Vagina (tissue), 2 donors: ENCODE results near the gene SEPHS1. TPM values are rescaled to one million over a fixed set of nuclear protein-coding genes. Genes with fewer than 3 reads are reported as not detected.
A peak's percentile ranks its signal among the peaks of the same experiment; 100 is the strongest.

Experiments
- DNase-seq, 2 donors: peaks; one replicate each; pipeline ENCODE4 v3.0.0-alpha.2; 2017; ENCODE audit errors: extremely low spot score in 2 of 2
- H3K27ac ChIP-seq: fragments of 200-600 bp; sonication (generic); one replicate; pipeline ENCODE4 v1.5.1; 2019
- H3K27me3 ChIP-seq: fragments of 200-600 bp; sonication (generic); one replicate; pipeline ENCODE4 v1.5.1; 2019
- H3K36me3 ChIP-seq, 2 donors: fragments of 200-600 bp; sonication (generic); one replicate each; pipeline ENCODE4 v1.5.1; 2017 to 2019
- H3K4me1 ChIP-seq: fragments of 200-600 bp; sonication (generic); one replicate; pipeline ENCODE4 v1.5.1; 2019
- H3K4me3 ChIP-seq, 2 donors: fragments of 200-600 bp; sonication (generic); 1 replicate in 1 of 2; 2 replicates in 1 of 2; pipeline ENCODE4 v1.5.1; 2016 to 2019
- H3K9me3 ChIP-seq: fragments of 200-600 bp; sonication (generic); one replicate; pipeline ENCODE4 v1.5.1; 2019
- POLR2A ChIP-seq, 2 donors: fragments of 450-650 bp; IDR thresholded peaks; one replicate each; pipeline ENCODE4 v1.6.1; 2017; ENCODE audit warnings: antibody characterized with exemption in 2 of 2, mild to moderate bottlenecking in 2 of 2, moderate library complexity in 2 of 2
- POLR2AphosphoS5 ChIP-seq, 2 donors: sonication (generic); formaldehyde crosslinking; IDR thresholded peaks; one replicate each; pipeline ENCODE4 v1.9.0; 2017; ENCODE audit warnings: antibody characterized with exemption in 2 of 2, mild to moderate bottlenecking in 2 of 2, low read depth in 1 of 2; ENCODE audit not compliant: insufficient read depth in 1 of 2
- intact Hi-C: fragments of 100-400 bp; cut with DNase I; formaldehyde crosslinking; loops from one replicate; pipeline ENCODE4 v1.15.1; 2023
- total RNA-seq: library from RNA; depleted of rRNA; stranded (reverse); fragments of >200 nt; gene quantifications from one replicate; pipeline ENCODE4 v1.2.3, GENCODE V29; 2016
- TF ChIP-seq, protein P1 (sequence below), 3 experiments: fragments of 450-650 bp in 2 of 3; fragments of 200-600 bp in 1 of 3; sonication (generic) in 1 of 3; IDR thresholded peaks; one replicate each; pipeline ENCODE4 v1.5.1; 2017 to 2019; ENCODE audit warnings: antibody characterized with exemption in 3 of 3, mild to moderate bottlenecking in 2 of 3, moderate library complexity in 2 of 3

SEPHS1 gene, protein sequence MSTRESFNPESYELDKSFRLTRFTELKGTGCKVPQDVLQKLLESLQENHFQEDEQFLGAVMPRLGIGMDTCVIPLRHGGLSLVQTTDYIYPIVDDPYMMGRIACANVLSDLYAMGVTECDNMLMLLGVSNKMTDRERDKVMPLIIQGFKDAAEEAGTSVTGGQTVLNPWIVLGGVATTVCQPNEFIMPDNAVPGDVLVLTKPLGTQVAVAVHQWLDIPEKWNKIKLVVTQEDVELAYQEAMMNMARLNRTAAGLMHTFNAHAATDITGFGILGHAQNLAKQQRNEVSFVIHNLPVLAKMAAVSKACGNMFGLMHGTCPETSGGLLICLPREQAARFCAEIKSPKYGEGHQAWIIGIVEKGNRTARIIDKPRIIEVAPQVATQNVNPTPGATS
- total RNA-seq: 26.8 TPM

DNA sequence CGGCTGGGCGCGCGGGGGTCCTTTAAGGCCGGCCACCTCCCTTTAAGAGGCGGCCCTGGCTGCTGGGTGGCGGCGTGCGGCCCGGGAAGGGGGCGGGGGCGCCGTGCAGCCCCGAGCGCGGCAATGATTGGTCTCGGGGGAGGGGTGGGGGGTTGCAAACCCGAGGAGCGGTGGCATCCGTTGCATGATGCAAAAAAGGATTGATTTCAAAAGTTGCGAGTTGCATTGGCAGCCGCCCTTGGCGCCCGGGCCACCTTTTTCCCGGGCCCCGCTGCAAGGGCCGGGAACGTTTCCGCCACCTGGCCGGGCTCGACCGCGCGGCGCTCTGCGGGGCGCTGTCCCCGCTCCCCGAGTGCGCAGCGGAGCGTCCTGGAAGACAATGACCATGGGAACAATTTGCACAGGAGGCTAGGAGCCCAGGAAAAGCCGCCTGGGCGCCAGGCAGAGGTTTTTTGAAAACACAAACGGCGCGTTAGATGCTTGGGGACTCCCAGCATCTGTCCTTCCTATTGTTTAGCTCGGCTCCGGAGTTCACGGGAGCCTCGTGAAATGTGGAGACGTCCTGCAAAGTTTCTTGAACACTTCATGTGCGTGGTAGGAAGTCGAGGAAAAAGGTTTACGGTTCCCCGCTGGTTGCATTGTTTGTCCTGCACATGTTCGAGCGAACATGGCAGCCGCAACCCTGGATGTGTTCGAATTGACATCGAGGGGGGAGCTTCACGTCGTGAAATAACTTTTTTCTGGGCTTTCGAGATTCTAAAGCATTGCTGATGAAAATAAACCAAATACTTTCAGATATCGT, at the start of gene SEPHS1:
Gene SEPHS1, minus strand, starts transcription at position 78 of the 802 bp plus-strand sequence. CDS start 3,343 bp downstream, outside the sequence.
- Histone ChIP-seq H3K27ac (peak within 1 kb of the TSS; percentile 96), H3K4me3 (peak within 1 kb of the TSS; percentile 73 to 83), H3K4me1 (peaks cover 40% of the 10 kb centered on the region), H3K27me3 (no peaks in the 10 kb centered on the region), H3K36me3 (no peaks in the 10 kb centered on the region), H3K9me3 (no peaks in the 10 kb centered on the region)
- intact Hi-C loops: no loop called here
- no peak for DNase-seq
- TF ChIP-seq POLR2AphosphoS5 (IDR thresholded peaks at IDR 0.05; ENCODE audit: insufficient read depth in 1 of 2, low read depth in 1 of 2): peak in 1 of 2 donors; percentile 63
- TF ChIP-seq, protein P1, sequence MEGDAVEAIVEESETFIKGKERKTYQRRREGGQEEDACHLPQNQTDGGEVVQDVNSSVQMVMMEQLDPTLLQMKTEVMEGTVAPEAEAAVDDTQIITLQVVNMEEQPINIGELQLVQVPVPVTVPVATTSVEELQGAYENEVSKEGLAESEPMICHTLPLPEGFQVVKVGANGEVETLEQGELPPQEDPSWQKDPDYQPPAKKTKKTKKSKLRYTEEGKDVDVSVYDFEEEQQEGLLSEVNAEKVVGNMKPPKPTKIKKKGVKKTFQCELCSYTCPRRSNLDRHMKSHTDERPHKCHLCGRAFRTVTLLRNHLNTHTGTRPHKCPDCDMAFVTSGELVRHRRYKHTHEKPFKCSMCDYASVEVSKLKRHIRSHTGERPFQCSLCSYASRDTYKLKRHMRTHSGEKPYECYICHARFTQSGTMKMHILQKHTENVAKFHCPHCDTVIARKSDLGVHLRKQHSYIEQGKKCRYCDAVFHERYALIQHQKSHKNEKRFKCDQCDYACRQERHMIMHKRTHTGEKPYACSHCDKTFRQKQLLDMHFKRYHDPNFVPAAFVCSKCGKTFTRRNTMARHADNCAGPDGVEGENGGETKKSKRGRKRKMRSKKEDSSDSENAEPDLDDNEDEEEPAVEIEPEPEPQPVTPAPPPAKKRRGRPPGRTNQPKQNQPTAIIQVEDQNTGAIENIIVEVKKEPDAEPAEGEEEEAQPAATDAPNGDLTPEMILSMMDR (IDR thresholded peaks at IDR 0.05): no peak

DNA sequence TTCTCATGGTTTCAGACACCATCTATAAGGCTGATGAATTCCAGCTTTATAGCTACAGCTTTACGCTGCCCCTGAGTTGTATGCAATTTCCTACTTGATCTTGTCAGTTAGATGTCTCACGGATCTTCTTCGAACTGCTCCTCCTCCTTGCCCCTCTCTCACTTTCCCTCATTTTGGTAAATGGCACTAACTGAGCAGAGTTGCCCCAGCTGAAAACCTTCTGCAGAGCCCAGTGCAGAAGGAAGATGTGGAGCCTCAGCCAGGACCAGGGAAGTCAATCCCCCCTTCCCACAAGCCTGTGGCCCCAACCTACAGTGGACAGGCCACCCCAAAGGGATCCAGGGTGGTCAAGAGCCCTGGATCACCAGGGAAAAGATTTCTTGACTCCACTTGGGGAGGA, 49.0 kb upstream of the SEPHS1 start:
- Histone ChIP-seq H3K27me3 (no peaks in the 10 kb centered on the region), H3K4me1 (no peaks in the 10 kb centered on the region), H3K36me3 (no peaks in the 10 kb centered on the region), H3K4me3 (no peak overlapping the region), H3K9me3 (no peaks in the 10 kb centered on the region), H3K27ac (no peak overlapping the region)
- TF ChIP-seq POLR2AphosphoS5 (IDR thresholded peaks at IDR 0.05; ENCODE audit: insufficient read depth in 1 of 2, low read depth in 1 of 2) (no peak), POLR2A (IDR thresholded peaks at IDR 0.05) (no peak)
- TF ChIP-seq, protein P1 (IDR thresholded peaks at IDR 0.05): no peak
- no peak for DNase-seq
- intact Hi-C loops: no loop called here

DNA sequence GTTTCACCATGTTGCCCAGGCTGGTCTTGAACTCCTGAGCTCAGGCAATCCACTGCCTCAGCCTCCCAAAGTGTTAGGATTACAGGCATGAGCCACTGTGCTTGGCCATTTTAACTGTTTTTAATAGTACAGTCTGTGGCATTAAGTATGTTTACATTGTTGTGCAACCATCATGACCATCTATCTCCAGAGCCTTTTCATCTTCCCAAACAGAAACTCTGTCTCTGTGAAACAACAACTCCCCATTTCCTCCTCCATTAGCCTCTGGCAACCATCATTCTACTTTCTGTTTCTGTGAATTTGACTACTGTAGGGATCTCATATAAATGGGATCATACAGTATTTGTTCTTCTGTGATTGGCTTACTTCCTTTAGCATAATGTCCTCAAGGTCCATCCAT, 48.3 kb upstream of the SEPHS1 start:
- intact Hi-C loops: no loop called here
- Histone ChIP-seq H3K36me3 (no peaks in the 10 kb centered on the region), H3K27me3 (no peaks in the 10 kb centered on the region), H3K27ac (no peak overlapping the region), H3K4me3 (no peak overlapping the region), H3K4me1 (no peaks in the 10 kb centered on the region), H3K9me3 (no peaks in the 10 kb centered on the region)
- no peak for TF ChIP-seq POLR2AphosphoS5 (IDR thresholded peaks at IDR 0.05; ENCODE audit: insufficient read depth in 1 of 2, low read depth in 1 of 2)
- TF ChIP-seq, protein P1 (IDR thresholded peaks at IDR 0.05): no peak
- no peak for TF ChIP-seq POLR2A (IDR thresholded peaks at IDR 0.05)
- DNase-seq: no peak

DNA sequence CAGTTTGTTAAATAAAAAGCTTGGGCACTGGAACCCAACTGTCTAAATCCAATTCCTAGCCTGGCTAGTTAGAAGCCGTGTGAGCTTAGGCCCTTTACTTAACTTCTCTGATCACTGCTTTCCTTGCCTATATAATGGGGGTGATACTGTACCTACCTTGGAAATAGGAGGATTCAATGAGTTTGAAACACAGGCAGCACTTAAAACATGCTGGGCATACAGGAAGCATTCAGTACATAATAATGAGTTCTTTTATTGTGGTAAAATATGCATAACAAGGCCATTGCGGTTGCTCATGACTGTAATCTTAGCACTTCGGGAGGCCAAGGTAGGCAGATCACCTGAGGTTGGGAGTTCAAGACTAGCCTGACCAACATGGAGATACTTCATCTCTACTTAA, 47.4 kb upstream of the SEPHS1 start:
- H3K4me3 ChIP-seq: no peak overlapping the region
- no peak for DNase-seq
- TF ChIP-seq, protein P1 (IDR thresholded peaks at IDR 0.05): no peak
- no peak for TF ChIP-seq POLR2A (IDR thresholded peaks at IDR 0.05)
- no peak for TF ChIP-seq POLR2AphosphoS5 (IDR thresholded peaks at IDR 0.05; ENCODE audit: insufficient read depth in 1 of 2, low read depth in 1 of 2)

More for the DNA sequence above, 47.4 kb upstream of the SEPHS1 start:
- Histone ChIP-seq H3K4me1 (no peaks in the 10 kb centered on the region), H3K27me3 (no peaks in the 10 kb centered on the region), H3K36me3 (no peaks in the 10 kb centered on the region), H3K9me3 (no peaks in the 10 kb centered on the region), H3K27ac (no peak overlapping the region)
- intact Hi-C loops: no loop called here
